A673 (cell line): Measurements from ENCODE around the gene BMP2K. TPM values are rescaled to one million over a fixed set of nuclear protein-coding genes. Genes with fewer than 3 reads are reported as not detected.

Experiments used
- BruUV-seq: library from RNA; stranded (reverse); fragments of 400-500 nt; replicated peaks from 2 replicates; lab custom pipeline; 2021; lab: Mats Ljungman, UMichigan
- CTCF ChIA-PET: fragments of 300-600 bp; sonication (Branson Sonifier 250); formaldehyde crosslinking; loops from one replicate; lab custom pipeline; 2022; ENCODE audit warnings: antibody characterized with exemption; lab: Charles Lee
- POLR2A ChIA-PET: fragments of 300-600 bp; sonication (Branson Sonifier 250); formaldehyde crosslinking; loops from one replicate; lab custom pipeline; 2022; ENCODE audit warnings: antibody characterized with exemption; ENCODE audit not compliant: low non-redundant PET; lab: Charles Lee
- DNase-seq: peaks from one replicate; pipeline ENCODE4 v3.0.0-alpha.2; 2015; ENCODE audit warnings: low spot score
- H3K27ac ChIP-seq: fragments of 200-600 bp; sonication (generic); 2 replicates; pipeline ENCODE4 v1.5.1; 2016; ENCODE audit warnings: mixed run types, low read depth, mild to moderate bottlenecking, mixed read lengths, antibody characterized with exemption, low read length; ENCODE audit not compliant: poor library complexity, severe bottlenecking
- H3K27me3 ChIP-seq: fragments of 200-600 bp; sonication (generic); replicated peaks from 2 replicates; pipeline ENCODE4 v1.6.1; 2017; ENCODE audit warnings: mixed run types, low read depth, mild to moderate bottlenecking, mixed read lengths, antibody characterized with exemption, low read length; ENCODE audit not compliant: insufficient read depth, poor library complexity
- H3K36me3 ChIP-seq: fragments of 200-600 bp; sonication (generic); 2 replicates; pipeline ENCODE4 v1.6.1; 2016; ENCODE audit warnings: mixed run types, mild to moderate bottlenecking, mixed read lengths, antibody characterized with exemption, low read length; ENCODE audit not compliant: insufficient read depth, poor library complexity, severe bottlenecking
- H3K4me1 ChIP-seq: fragments of 200-600 bp; sonication (generic); 2 replicates; pipeline ENCODE4 v1.6.1; 2017; ENCODE audit warnings: mixed run types, mild to moderate bottlenecking, mixed read lengths, antibody characterized with exemption, low read length; ENCODE audit not compliant: insufficient read depth, poor library complexity, severe bottlenecking
- H3K4me3 ChIP-seq: fragments of 200-600 bp; sonication (generic); 2 replicates; pipeline ENCODE4 v1.5.1; 2016; ENCODE audit warnings: low read depth, mixed run types, mild to moderate bottlenecking, mixed read lengths, low read length; ENCODE audit not compliant: poor library complexity, severe bottlenecking
- H3K9me3 ChIP-seq: fragments of 200-600 bp; sonication (generic); 2 replicates; pipeline ENCODE4 v1.6.1; 2016; ENCODE audit warnings: mixed run types, low read depth, mild to moderate bottlenecking, mixed read lengths, antibody characterized with exemption, low read length; ENCODE audit not compliant: poor library complexity, severe bottlenecking
- EZH2 ChIP-seq: fragments of 200-600 bp; sonication (generic); IDR thresholded peaks from 2 replicates; pipeline ENCODE4 v1.6.1; 2017; ENCODE audit warnings: borderline replicate concordance, low read depth, mild to moderate bottlenecking, mixed read lengths, antibody characterized with exemption, low read length; ENCODE audit not compliant: poor library complexity, severe bottlenecking
- intact Hi-C: fragments of 100-400 bp; cut with micrococcal nuclease; formaldehyde crosslinking; loops from one replicate; pipeline ENCODE4 v1.10.0; 2022; ENCODE audit not compliant: unreplicated experiment
- total RNA-seq: library from RNA; stranded (reverse); gene quantifications from 2 replicates; pipeline ENCODE4 v1.2.3, GENCODE V29; 2021
- TF ChIP-seq, protein P1 (sequence below): fragments of 300-800, 200-600 bp; sonication (generic); conservative IDR thresholded peaks from 2 replicates; pipeline ENCODE4 v1.5.1; 2017; ENCODE audit warnings: low read depth, mild to moderate bottlenecking, antibody characterized with exemption, low read length, moderate library complexity, mixed read lengths

The BMP2K gene
- total RNA-seq, 1 experiment from 2014 or later: 14.3 TPM

DNA sequence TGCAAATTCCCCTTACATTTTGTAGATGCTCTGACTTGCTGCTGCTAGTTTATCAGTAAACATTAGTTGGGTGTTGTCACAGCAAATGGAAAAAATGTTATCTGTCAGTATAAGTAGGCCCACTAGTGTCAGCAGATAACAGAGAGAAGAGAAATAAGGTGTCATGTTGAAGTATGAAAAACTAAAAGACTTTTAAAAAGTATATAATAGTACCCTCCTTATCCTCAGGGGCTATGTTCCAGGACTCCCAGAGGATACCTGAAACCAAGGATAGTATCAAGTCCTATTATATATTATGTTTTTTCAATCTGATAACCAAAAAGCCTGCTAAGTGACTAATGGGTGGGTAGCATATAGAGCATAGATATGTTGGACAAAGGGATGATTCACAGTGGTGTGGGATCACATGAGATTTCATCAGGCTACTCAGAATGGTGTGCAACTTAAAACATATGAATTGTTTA is 11.6 kb upstream of the BMP2K start:
- Histone ChIP-seq H3K27ac (no peak overlapping the region), H3K36me3 (no peaks in the 10 kb centered on the region), H3K4me1 (no peaks in the 10 kb centered on the region), H3K4me3 (no peak overlapping the region), H3K9me3 (no peaks in the 10 kb centered on the region), H3K27me3 (no peaks in the 10 kb centered on the region)
- TF ChIP-seq, protein P1, sequence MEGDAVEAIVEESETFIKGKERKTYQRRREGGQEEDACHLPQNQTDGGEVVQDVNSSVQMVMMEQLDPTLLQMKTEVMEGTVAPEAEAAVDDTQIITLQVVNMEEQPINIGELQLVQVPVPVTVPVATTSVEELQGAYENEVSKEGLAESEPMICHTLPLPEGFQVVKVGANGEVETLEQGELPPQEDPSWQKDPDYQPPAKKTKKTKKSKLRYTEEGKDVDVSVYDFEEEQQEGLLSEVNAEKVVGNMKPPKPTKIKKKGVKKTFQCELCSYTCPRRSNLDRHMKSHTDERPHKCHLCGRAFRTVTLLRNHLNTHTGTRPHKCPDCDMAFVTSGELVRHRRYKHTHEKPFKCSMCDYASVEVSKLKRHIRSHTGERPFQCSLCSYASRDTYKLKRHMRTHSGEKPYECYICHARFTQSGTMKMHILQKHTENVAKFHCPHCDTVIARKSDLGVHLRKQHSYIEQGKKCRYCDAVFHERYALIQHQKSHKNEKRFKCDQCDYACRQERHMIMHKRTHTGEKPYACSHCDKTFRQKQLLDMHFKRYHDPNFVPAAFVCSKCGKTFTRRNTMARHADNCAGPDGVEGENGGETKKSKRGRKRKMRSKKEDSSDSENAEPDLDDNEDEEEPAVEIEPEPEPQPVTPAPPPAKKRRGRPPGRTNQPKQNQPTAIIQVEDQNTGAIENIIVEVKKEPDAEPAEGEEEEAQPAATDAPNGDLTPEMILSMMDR: no peak
- no peak for TF ChIP-seq EZH2
- no peak for DNase-seq
- intact Hi-C loops: no loop called here
- ChIA-PET CTCF (no interaction called here), POLR2A (no interaction called here)
- BruUV-seq: no TSS peak

DNA sequence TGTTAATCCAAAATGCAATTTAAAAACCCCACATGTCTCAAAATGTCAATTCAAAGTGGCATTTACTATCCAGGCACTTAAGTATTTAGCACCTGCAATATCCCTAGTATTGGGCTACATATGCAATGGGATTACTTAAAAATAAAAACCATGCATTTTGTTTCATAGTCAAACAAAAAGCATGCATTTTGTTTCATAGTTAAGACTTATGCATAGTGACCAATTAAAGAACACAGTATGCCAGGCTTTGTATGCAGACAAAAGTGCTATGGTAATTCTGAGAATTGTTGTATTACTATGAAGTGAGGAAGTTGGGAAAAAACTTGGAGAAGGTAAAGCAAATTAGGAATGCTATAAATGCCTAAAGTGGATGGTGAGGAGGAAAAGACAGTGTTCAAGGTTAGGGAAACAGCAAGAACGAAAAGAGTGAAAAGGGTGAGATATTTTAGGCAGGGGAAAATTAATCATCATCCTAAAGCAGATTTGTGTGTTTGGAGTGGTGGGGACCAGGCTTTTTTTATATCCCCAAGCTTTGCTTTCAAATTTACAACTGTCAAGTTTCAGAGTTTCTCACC is 10.6 kb upstream of the BMP2K start:
- POLR2A ChIA-PET: no interaction called here
- no peaks in the 10 kb centered on the region for H3K27me3 ChIP-seq
- no peaks in the 10 kb centered on the region for H3K4me1 ChIP-seq
- no peak for DNase-seq
- no peak overlapping the region for H3K4me3 ChIP-seq
- TF ChIP-seq EZH2: no peak
- TF ChIP-seq, protein P1: no peak
- no peak overlapping the region for H3K27ac ChIP-seq
- no peaks in the 10 kb centered on the region for H3K36me3 ChIP-seq
- CTCF ChIA-PET: no interaction called here
- intact Hi-C loops: no loop called here
- BruUV-seq: no TSS peak
- H3K9me3 ChIP-seq: no peaks in the 10 kb centered on the region

DNA sequence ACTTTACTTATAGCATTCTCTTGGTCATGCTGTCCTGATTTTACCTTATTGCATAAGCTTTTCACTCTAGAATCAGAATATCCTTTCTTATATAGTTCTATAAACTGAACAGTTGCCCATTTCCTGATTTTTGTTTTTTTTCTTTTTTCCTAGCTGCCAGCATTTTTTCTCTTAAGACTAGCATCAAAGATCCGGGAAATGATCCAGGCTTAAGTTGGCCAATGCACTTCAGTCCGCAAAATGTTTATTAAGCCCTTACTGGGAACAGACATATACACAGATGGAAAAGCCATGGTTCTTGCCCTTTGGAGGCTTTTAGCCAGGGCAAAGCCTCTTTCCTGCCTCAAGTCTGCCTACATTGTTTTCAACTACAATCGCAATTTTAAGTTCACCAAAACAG is 10.1 kb upstream of the BMP2K start:
- CTCF ChIA-PET: no interaction called here
- Histone ChIP-seq H3K9me3 (no peaks in the 10 kb centered on the region), H3K4me3 (no peak overlapping the region), H3K27me3 (no peaks in the 10 kb centered on the region), H3K36me3 (no peaks in the 10 kb centered on the region), H3K4me1 (no peaks in the 10 kb centered on the region), H3K27ac (no peak overlapping the region)
- intact Hi-C loops: no loop called here
- DNase-seq: no peak
- no TSS peak for BruUV-seq
- TF ChIP-seq, protein P1: no peak
- no peak for TF ChIP-seq EZH2
- POLR2A ChIA-PET: no interaction called here
